WTC11 (cell line): ENCODE measurements around the gene SESN2. TPM values are rescaled to one million over a fixed set of nuclear protein-coding genes. Genes with fewer than 3 reads are reported as not detected.

ENCODE experiments used
- ATAC-seq: fragments of 200-7000 bp; cut with Tn5 transposase; 2 replicates; pipeline ENCODE4 v1.10.0; 2021; ENCODE audit warnings: mild to moderate bottlenecking, moderate library complexity
- CTCF ChIA-PET: fragments of 300-600 bp; sonication (Branson Sonifier 250); formaldehyde crosslinking; loops from one replicate; lab custom pipeline; 2021; ENCODE audit warnings: antibody characterized with exemption; lab: Charles Lee
- POLR2A ChIA-PET: fragments of 350-600 bp; sonication (Branson Sonifier 250); formaldehyde crosslinking; loops from one replicate; lab custom pipeline; 2021; ENCODE audit warnings: antibody characterized with exemption; lab: Charles Lee
- DNase-seq: peaks from one replicate; pipeline ENCODE4 v3.0.0; 2021; ENCODE audit warnings: low spot score
- H3K27ac Mint-ChIP-seq: 2 replicates; pipeline ENCODE4 v1.8.0; 2021; ENCODE audit warnings: mixed read lengths
- H3K27me3 Mint-ChIP-seq: 2 replicates; pipeline ENCODE4 v1.8.0; 2021; ENCODE audit warnings: low read depth, mild to moderate bottlenecking, moderate library complexity, mixed read lengths
- H3K36me3 Mint-ChIP-seq: 2 replicates; pipeline ENCODE4 v1.8.0; 2021; ENCODE audit warnings: mixed read lengths
- H3K4me1 Mint-ChIP-seq: 2 replicates; pipeline ENCODE4 v1.8.0; 2022; ENCODE audit warnings: mixed read lengths
- H3K4me3 Mint-ChIP-seq: 2 replicates; pipeline ENCODE4 v1.8.0; 2021; ENCODE audit warnings: mild to moderate bottlenecking, moderate library complexity, mixed read lengths
- H3K9me3 Mint-ChIP-seq: 2 replicates; pipeline ENCODE4 v1.8.0; 2021; ENCODE audit warnings: mixed read lengths
- CREB1 ChIP-seq: sonication (generic); formaldehyde crosslinking; IDR thresholded peaks from 2 replicates; pipeline ENCODE4 v1.8.0; 2023; ENCODE audit warnings: mild to moderate bottlenecking, missing genetic modification reagents
- CREM ChIP-seq: sonication (generic); formaldehyde crosslinking; IDR thresholded peaks from 2 replicates; pipeline ENCODE4 v1.8.1; 2022; ENCODE audit warnings: mild to moderate bottlenecking, missing genetic modification reagents, moderate library complexity
- E2F1 ChIP-seq: sonication (generic); formaldehyde crosslinking; IDR thresholded peaks from 2 replicates; pipeline ENCODE4 v1.8.0; 2022; ENCODE audit warnings: mild to moderate bottlenecking, missing genetic modification reagents
- ELF4 ChIP-seq: sonication (generic); formaldehyde crosslinking; IDR thresholded peaks from 2 replicates; pipeline ENCODE4 v1.8.1; 2022; ENCODE audit warnings: low read depth, mild to moderate bottlenecking, moderate library complexity, missing genetic modification reagents
- EMX1 ChIP-seq: fragments of 250-450 bp; sonication (Bioruptor Pico); IDR thresholded peaks from 2 replicates; pipeline ENCODE4 v1.8.0; 2021; ENCODE audit warnings: mild to moderate bottlenecking
- HMGXB4 ChIP-seq: sonication (generic); formaldehyde crosslinking; IDR thresholded peaks from 2 replicates; pipeline ENCODE4 v1.8.1; 2023; ENCODE audit warnings: mild to moderate bottlenecking, moderate library complexity, missing genetic modification reagents
- IRF2 ChIP-seq: sonication (generic); formaldehyde crosslinking; IDR thresholded peaks from 2 replicates; pipeline ENCODE4 v1.8.0; 2022; ENCODE audit warnings: low read depth, missing genetic modification reagents, borderline replicate concordance
- JUN ChIP-seq: sonication (generic); formaldehyde crosslinking; IDR thresholded peaks from 2 replicates; pipeline ENCODE4 v1.8.0; 2023; ENCODE audit warnings: mild to moderate bottlenecking, missing genetic modification reagents
- MAX ChIP-seq: sonication (generic); formaldehyde crosslinking; IDR thresholded peaks from 2 replicates; pipeline ENCODE4 v1.8.0; 2022; ENCODE audit warnings: mild to moderate bottlenecking, missing genetic modification reagents
- MLX ChIP-seq: sonication (generic); formaldehyde crosslinking; IDR thresholded peaks from 2 replicates; pipeline ENCODE4 v1.8.1; 2023; ENCODE audit warnings: mild to moderate bottlenecking, missing genetic modification reagents, moderate library complexity
- RORB ChIP-seq: fragments of 250-450 bp; sonication (Bioruptor Pico); IDR thresholded peaks from 2 replicates; pipeline ENCODE4 v1.9.0; 2021; ENCODE audit warnings: mild to moderate bottlenecking
- SMAD4 ChIP-seq: sonication (generic); formaldehyde crosslinking; IDR thresholded peaks from 2 replicates; pipeline ENCODE4 v1.8.0; 2022; ENCODE audit warnings: mild to moderate bottlenecking, missing genetic modification reagents
- SOX15 ChIP-seq: fragments of 250-450 bp; sonication (Bioruptor Pico); IDR thresholded peaks from 2 replicates; pipeline ENCODE4 v1.9.0; 2021; ENCODE audit warnings: mild to moderate bottlenecking
- TP53 ChIP-seq: sonication (generic); formaldehyde crosslinking; IDR thresholded peaks from 2 replicates; pipeline ENCODE4 v1.8.1; 2023; ENCODE audit warnings: mild to moderate bottlenecking, missing genetic modification reagents
- USF2 ChIP-seq: sonication (generic); formaldehyde crosslinking; IDR thresholded peaks from 2 replicates; pipeline ENCODE4 v1.8.1; 2023; ENCODE audit warnings: mild to moderate bottlenecking, missing genetic modification reagents, moderate library complexity
- ZNF138 ChIP-seq: sonication (generic); formaldehyde crosslinking; conservative IDR thresholded peaks from 2 replicates; pipeline ENCODE4 v1.8.1; 2022; ENCODE audit warnings: mild to moderate bottlenecking, moderate library complexity, missing genetic modification reagents
- ZNF532 ChIP-seq: fragments of 250-450 bp; sonication (Bioruptor Pico); IDR thresholded peaks from 2 replicates; pipeline ENCODE4 v1.9.0; 2021; ENCODE audit warnings: mild to moderate bottlenecking, borderline replicate concordance
- ZNF671 ChIP-seq: fragments of 250-450 bp; sonication (Bioruptor Pico); IDR thresholded peaks from 2 replicates; pipeline ENCODE4 v1.8.0; 2021; ENCODE audit warnings: mild to moderate bottlenecking
- total RNA-seq: library from RNA; stranded (reverse); gene quantifications from 3 replicates; pipeline ENCODE4 v1.2.3, GENCODE V29; 2021
- TF ChIP-seq, protein P1 (sequence below): sonication (generic); formaldehyde crosslinking; IDR thresholded peaks from 2 replicates; pipeline ENCODE4 v1.8.1; 2022; ENCODE audit warnings: mild to moderate bottlenecking, missing genetic modification reagents, moderate library complexity, borderline replicate concordance
- TF ChIP-seq, protein P2 (sequence below): sonication (generic); formaldehyde crosslinking; IDR thresholded peaks from 2 replicates; pipeline ENCODE4 v1.8.0; 2022; ENCODE audit warnings: mild to moderate bottlenecking, missing genetic modification reagents
- TF ChIP-seq, protein P3 (sequence below): fragments of 250-450 bp; sonication (Bioruptor Pico); IDR thresholded peaks from 2 replicates; pipeline ENCODE4 v1.8.0; 2021; ENCODE audit warnings: mild to moderate bottlenecking

The SESN2 gene
- total RNA-seq, 1 experiment from 2014 or later, result 38.1 TPM

GRCh38 chr1:28306301-28306949 is 47.1 kb downstream of the SESN2 start (continued):
- TF ChIP-seq HMGXB4 (CRISPR knock-in tag) (no peak), IRF2 (no peak), EMX1 (CRISPR knock-in tag) (no peak), CREB1 (no peak), ZNF138 (no peak), USF2 (no peak), ZNF671 (CRISPR knock-in tag) (no peak), SOX15 (CRISPR knock-in tag) (no peak), CREM (CRISPR knock-in tag) (no peak), E2F1 (CRISPR knock-in tag) (no peak)
- TF ChIP-seq, protein P1, sequence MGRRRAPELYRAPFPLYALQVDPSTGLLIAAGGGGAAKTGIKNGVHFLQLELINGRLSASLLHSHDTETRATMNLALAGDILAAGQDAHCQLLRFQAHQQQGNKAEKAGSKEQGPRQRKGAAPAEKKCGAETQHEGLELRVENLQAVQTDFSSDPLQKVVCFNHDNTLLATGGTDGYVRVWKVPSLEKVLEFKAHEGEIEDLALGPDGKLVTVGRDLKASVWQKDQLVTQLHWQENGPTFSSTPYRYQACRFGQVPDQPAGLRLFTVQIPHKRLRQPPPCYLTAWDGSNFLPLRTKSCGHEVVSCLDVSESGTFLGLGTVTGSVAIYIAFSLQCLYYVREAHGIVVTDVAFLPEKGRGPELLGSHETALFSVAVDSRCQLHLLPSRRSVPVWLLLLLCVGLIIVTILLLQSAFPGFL (CRISPR knock-in tag), result no peak
- TF ChIP-seq, protein P2, sequence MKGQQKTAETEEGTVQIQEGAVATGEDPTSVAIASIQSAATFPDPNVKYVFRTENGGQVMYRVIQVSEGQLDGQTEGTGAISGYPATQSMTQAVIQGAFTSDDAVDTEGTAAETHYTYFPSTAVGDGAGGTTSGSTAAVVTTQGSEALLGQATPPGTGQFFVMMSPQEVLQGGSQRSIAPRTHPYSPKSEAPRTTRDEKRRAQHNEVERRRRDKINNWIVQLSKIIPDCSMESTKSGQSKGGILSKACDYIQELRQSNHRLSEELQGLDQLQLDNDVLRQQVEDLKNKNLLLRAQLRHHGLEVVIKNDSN (CRISPR knock-in tag), result no peak

DNA sequence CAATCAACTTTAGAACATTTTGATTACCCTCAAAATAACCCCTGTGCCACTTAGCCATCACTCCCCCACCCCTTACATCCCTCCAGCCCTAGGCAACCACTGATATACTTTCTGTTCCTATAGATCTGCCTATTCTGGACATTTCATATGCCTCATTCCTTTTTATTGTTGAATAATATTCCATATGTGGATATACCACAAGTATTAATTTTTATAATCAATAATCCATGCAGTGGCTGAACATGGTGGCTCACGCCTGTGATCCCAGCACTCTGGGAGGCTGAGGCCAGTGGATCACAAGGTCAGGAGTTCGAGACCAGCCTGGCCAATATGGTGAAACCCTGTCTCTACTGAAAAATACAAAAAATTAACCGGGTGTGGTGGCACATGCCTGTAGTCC is 49.4 kb downstream of the SESN2 start:
- Mint-ChIP-seq H3K9me3 (no peaks in the 10 kb centered on the region), H3K4me1 (no peaks in the 10 kb centered on the region), H3K27ac (no peak overlapping the region)
- no peak for DNase-seq
- no peak for ATAC-seq
- POLR2A ChIA-PET, result no interaction called here
- TF ChIP-seq ZNF532 (CRISPR knock-in tag), result no peak
- no peak for TF ChIP-seq MLX (CRISPR knock-in tag)
- TF ChIP-seq ELF4 (CRISPR knock-in tag), result no peak
- TF ChIP-seq RORB, result no peak
- TF ChIP-seq MAX (CRISPR knock-in tag), result no peak
- TF ChIP-seq, protein P3, sequence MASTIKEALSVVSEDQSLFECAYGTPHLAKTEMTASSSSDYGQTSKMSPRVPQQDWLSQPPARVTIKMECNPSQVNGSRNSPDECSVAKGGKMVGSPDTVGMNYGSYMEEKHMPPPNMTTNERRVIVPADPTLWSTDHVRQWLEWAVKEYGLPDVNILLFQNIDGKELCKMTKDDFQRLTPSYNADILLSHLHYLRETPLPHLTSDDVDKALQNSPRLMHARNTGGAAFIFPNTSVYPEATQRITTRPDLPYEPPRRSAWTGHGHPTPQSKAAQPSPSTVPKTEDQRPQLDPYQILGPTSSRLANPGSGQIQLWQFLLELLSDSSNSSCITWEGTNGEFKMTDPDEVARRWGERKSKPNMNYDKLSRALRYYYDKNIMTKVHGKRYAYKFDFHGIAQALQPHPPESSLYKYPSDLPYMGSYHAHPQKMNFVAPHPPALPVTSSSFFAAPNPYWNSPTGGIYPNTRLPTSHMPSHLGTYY (CRISPR knock-in tag), result no peak
- no peak for TF ChIP-seq SMAD4 (CRISPR knock-in tag)
- no peak for TF ChIP-seq JUN (CRISPR knock-in tag)
- no peak for TF ChIP-seq TP53 (CRISPR knock-in tag)
- TF ChIP-seq, protein P2 (CRISPR knock-in tag), result no peak
- TF ChIP-seq, all 79 proteins: peak for 0
- Mint-ChIP-seq H3K36me3 (no peaks in the 10 kb centered on the region), H3K4me3 (no peak overlapping the region), H3K27me3 (no peaks in the 10 kb centered on the region)
- CTCF ChIA-PET, result no interaction called here
